GM18907 (cell line): Measurements from ENCODE around the gene OGN.
"Not testable (repeated sequence)": the region's sequence is repeated elsewhere in the genome, so short reads cannot be mapped to it uniquely, and the experiment has no call there.

ENCODE experiments used
- ATAC-seq: cut with Tn5 transposase; IDR thresholded peaks from one replicate; pipeline ENCODE4 v1.9.1; 2021; ENCODE audit warnings: mild to moderate bottlenecking, moderate library complexity; ENCODE audit not compliant: unreplicated experiment

Gene OGN, protein sequence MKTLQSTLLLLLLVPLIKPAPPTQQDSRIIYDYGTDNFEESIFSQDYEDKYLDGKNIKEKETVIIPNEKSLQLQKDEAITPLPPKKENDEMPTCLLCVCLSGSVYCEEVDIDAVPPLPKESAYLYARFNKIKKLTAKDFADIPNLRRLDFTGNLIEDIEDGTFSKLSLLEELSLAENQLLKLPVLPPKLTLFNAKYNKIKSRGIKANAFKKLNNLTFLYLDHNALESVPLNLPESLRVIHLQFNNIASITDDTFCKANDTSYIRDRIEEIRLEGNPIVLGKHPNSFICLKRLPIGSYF

DNA sequence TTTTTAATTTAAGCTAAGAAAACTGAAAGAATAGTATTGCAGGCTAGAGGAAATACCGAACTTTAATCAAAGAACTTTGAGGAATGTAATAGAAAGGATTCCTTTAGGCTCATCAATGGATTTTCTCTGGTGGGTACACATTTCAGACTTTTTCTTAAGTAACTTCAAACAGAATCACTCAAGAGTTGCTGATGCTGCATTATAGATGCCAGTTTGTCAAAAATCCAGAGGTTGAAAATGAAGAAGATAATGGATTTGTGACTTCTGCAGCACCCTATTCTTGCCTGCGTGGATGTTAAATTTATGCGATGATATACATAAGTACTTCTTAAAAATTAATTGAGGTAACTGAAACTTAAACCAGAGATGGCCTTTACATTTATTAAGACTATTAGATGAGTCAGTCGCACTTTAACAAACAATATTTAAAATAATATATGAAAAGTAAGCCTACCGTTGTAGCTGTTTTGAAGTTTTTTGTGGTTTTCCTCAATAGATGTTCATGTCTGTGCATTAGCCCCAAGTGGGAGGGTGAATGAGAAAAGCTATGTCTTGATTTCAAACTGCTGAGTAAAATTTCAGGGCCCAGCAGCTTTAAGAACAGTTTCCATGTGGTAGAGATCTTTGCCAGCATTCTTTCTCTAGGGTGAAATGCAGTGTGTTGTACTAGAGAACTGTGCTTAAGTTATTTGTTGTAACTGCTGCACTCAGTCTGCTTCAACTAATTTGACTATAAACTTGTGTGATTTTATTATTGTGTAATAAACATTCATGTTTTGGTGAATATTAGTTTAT, at the start of gene OGN:
OGN (minus strand) TSS at position 537 of the 795 bp plus-strand sequence. CDS start 1,171 bp downstream, outside the sequence.
- ATAC-seq = no peak

GRCh38 chr9:92446536-92446935, 42.2 kb upstream of the OGN start:
- no peak for ATAC-seq

DNA sequence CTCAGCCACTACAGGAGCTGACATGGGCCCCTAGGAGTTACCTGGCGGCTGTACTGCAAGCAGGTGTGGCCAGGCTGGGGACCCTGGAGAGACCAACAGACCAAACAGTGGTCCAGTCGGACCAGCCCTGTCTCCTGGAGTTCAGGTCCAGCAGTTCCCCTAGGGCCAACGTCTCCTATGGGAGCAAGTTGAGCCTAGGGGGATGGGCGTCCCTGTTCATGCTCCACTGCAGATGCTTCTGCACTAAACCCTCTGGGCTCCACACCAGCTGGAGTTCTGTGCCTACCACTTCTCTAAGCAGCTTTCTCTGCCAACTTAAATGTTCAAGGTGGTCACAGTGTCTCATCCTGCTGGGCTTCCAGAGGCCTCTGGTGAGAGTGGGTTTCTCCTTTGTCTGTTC, 40.5 kb upstream of the OGN start:
- ATAC-seq = no peak

DNA sequence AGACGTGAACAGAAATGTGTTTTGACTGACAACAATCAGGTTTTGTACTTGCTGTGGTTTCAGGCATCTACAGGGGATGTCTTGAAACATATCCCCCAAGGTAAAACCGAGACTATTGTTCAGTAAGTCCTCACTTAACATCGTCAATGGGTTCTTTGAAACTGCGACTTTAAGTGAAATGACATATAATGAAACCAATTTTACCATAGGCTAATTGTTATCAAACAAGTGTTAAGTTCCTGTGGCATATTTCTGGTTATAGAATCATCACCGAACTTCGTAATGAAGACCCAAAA, 36.3 kb upstream of the OGN start:
- ATAC-seq = no peak

DNA sequence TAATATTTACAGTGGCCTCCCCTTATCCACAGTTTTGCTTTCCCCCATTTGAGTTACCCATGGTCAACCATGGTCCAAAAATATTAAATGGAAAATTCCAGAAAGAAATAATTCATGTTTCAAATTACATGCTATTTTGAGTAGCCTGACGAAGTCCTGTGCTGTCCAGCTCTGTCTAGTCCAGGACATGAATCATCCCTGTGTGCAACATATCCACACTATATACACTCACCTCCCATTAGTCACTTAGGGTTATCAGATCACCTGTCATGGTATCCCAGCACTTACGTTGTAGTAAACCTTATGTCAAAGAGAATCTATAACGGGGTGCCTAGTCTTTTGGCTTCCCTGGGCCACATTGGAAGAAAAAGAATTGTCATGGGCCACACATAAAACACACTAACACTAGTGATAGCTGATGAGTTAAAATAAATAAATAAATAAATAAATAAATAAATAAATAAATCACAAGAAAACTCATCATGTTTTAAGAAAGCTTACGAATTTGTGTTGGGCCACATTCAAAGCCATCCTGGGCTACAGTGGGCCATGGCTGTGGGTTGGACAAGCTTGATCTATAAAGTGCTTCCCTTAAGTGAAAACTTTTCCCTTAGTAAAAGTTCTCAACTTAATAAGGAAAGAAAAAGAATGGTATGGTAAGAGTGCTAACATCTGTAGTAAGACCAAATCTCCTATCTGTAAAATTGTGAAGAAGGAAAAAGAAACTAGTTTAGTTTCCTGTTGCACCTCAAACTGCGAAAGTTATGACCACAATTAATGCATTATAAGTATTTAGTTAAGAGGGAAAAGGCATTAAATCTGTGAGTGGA, 35.8 kb upstream of the OGN start:
- ATAC-seq = no peak

DNA sequence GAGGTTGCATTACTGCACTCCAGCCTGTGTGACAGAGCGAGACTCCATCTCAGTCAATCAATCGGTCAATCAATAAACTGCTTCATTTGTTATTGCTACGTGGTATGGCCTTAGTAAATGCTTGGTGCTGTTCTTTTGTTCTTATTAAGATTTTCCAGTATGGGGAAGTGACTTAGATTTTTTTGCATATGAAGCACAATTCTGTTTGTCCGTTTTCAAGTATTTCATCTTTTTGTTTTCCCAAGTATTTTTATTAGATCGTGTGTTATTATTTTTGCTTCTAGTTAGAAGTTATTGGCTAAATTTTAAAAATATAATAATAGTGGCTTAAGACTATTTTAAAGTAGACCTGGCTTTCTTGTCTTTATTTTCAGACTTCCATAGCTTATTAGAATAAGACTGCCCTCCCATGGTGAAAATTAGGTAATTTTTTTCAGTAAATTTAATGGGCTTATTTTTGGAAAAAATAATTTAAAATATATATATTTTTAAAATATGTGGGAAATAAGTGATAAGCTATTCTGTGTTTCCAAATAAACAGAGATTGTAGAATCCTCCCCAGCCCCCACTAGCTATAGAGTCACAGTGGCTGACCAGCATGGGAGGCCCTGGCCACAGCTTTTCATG, 34.6 kb upstream of the OGN start:
- no peak for ATAC-seq

GRCh38 chr9:92435263-92435662, 30.9 kb upstream of the OGN start:
- ATAC-seq = no peak

GRCh38 chr9:92432972-92433548, 28.7 kb upstream of the OGN start:
- ATAC-seq = no peak

GRCh38 chr9:92432350-92432749, 28.0 kb upstream of the OGN start:
- ATAC-seq = no peak

- no peak for ATAC-seq
These were observed 25.5 kb upstream of the OGN start for GRCh38 chr9:92429836-92430235.

GRCh38 chr9:92426501-92427145, 22.2 kb upstream of the OGN start:
- ATAC-seq = no peak

DNA sequence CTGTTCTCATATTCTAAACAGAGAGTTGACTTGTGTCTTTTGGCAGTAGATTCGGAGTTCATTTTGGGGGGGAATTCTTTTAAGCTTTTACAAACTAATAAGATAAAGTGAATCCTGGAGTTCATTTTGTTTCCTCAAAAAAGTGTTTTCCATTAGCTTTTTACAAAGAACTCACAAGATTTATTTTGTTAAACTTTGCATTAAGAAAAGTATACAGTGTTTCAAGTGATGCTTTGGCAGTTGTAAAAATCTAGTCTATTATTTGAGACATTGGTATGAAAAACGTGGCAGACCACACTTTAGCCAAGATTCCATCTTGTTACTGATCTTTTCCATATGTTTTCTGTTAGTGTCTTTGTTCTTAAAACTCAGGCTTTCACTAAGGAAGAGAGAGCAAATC, 21.1 kb upstream of the OGN start:
- no peak for ATAC-seq

DNA sequence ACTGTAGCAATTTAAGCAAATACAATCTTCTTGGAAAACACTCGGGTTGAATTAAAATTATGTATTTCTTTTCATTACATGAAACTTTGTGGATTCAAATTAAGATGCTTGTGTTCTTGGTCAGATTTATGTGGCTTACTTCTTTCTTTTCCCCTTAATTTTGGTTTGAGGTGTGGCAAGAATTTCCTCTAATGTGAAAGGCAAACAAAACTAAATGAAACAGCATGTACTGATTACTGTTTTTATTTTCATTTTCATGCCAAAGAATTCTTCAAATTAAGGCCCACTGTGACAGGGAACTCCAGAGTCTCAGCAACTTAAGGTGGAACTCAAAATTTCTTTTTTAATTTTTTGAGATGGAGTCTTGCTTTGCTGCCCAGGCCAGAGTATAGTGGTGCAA, 20.0 kb upstream of the OGN start, which contains the start of gene OMD:
OMD (minus strand) TSS at position 132 of the 400 bp plus-strand sequence. CDS start 6,913 bp downstream, outside the sequence.
- no peak for ATAC-seq

DNA sequence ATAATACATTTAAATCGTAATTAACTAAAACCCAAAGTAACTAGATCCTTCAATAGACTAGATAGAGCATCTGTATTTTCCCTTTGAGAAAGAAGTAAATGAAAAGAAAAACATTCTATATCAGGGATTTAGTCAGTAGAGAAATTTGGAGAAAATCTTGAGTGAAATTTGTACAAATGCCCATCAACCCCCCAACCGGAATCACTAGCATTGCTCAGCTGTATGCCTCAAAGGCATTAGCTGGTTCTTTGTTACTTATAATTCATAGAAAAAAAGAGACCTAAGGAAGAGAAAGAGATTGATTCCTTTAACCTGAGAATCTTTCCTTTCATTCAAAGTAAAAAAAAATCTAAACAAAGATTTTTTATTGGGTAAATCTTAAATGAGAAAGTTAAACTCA, 19.2 kb upstream of the OGN start:
- ATAC-seq = no peak

- ATAC-seq = no peak
These were observed 18.4 kb upstream of the OGN start for GRCh38 chr9:92422611-92423338.

- no peak for ATAC-seq
These were observed 10.2 kb upstream of the OGN start for GRCh38 chr9:92414566-92414965.

DNA sequence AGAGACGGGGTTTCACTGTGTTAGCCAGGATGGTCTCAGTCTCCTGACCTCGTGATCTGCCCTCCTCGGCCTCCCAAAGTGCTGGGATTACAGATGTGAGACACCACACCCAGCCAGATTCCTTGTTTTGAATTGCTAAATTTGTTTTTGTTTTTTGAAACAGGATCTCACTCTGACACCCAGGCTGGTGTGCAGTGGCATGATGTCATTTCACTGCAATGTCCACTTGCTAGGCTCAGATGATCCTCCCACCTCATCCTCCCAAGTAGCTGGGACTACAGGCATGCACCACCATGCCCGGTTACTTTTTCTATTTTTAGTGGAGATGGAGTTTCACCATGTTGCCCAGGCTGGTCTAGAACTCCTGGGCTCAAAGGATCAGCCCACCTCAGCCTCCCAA, 6.8 kb upstream of the OGN start:
- not testable (repeated sequence) for ATAC-seq

DNA sequence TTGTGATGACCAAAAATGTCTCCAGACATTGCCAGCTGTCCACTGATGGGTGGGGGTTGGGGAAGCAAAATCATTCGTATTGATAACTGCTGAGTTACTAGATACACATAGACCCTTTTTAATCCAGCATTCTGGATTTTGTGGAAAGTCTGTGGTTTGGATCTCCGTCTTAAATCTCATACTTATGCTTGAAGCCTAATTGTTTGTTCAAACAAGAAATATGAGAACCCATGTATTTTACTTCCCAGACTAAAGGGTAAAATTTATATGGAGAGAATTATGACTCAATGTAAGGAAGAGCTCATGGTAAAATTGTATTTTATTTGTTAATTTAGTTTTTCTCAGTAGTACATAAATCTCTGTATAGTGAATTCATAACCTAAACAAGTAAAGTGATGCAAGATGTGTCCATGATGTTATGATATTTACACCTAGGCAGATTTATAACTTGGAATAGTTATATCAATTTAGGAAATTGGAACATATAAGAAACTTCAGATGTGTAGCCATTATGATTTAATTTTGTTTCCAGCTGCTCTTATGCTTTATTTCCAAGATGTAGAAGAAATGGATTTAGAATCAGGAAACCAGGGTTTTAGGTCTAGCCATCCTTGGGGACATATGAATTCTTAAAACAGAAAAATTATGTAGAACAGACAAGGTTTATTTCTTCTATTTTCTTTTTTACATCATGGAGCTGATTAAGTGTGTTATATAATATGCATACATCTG, 4.5 kb upstream of the OGN start:
- ATAC-seq = no peak

- no peak for ATAC-seq
These were observed 3.4 kb upstream of the OGN start for GRCh38 chr9:92407818-92408217.
